ENCODE results near the gene ADRA2B. TPM values are rescaled to one million over a fixed set of nuclear protein-coding genes. Genes with fewer than 3 reads are reported as not detected.

ADRA2B gene
- total RNA-seq, 1 experiment from 2014 or later, result 0.47 TPM

- TF ChIP-seq, protein P1, sequence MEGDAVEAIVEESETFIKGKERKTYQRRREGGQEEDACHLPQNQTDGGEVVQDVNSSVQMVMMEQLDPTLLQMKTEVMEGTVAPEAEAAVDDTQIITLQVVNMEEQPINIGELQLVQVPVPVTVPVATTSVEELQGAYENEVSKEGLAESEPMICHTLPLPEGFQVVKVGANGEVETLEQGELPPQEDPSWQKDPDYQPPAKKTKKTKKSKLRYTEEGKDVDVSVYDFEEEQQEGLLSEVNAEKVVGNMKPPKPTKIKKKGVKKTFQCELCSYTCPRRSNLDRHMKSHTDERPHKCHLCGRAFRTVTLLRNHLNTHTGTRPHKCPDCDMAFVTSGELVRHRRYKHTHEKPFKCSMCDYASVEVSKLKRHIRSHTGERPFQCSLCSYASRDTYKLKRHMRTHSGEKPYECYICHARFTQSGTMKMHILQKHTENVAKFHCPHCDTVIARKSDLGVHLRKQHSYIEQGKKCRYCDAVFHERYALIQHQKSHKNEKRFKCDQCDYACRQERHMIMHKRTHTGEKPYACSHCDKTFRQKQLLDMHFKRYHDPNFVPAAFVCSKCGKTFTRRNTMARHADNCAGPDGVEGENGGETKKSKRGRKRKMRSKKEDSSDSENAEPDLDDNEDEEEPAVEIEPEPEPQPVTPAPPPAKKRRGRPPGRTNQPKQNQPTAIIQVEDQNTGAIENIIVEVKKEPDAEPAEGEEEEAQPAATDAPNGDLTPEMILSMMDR (IDR thresholded peaks at IDR 0.05 in 2 of 3, conservative IDR thresholded peaks at IDR 0.05 in 1 of 3; ENCODE audit: borderline replicate concordance in 1 of 3, insufficient read depth in 1 of 3, low read depth in 2 of 3, low read length in 2 of 3), result no peak
These were observed 8.7 kb downstream of the ADRA2B start (continued) for GRCh38 chr2:96107708-96108065.

DNA sequence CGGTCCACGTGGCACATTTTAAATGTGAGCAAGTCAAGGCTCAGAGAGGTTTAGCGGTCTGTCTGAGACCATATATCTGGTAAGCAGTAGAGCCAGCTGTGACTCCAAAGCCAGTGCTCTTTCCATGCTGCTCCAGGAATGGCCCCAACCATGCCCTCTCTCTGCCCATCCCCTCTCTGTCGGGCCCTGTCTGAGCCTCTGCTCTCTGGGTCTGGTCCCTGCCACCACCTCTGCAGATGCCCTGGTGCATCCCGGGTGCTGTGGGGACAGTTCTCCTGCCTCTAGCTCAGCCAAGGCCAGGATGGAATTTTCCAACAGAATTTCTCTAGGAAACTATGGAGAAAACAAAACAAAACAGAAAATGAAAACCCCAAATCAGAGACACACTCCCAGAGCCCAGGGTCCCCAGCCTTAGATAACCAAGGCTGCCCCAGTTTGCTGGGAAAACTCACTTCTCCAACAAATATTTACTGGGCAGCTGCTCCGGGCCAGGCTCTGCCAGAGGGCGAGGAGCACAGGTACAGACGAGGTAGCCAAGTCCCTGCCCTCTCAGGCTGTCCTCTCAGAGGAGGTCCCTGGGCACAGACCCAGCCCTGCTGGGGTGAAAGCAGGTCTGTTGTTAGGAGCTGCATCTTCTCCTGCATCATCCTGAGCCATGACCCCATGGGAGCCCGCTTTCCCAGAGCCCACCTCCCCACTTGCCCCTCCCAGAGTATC lies 9.2 kb downstream of the ADRA2B start:
- ChIA-PET POLR2A (no interaction called here), RAD21 (ENCODE audit: low non-redundant PET in 1 of 2, low total read pairs in 2 of 2, uncharacterized antibody in 2 of 2, unreplicated experiment in 2 of 2) (no interaction called here), CTCF (no interaction called here)
- H3K36me3 ChIP-seq (ENCODE audit: control insufficient read depth in 1 of 2, insufficient read depth in 2 of 2, low read length in 2 of 2), result no peaks in the 10 kb centered on the region
- H3K9ac ChIP-seq (ENCODE audit: low read length), result no peak overlapping the region
- no peak overlapping the region for H3K4me2 ChIP-seq (ENCODE audit: low read length)
- TF ChIP-seq YY1 (IDR thresholded peaks at IDR 0.05; ENCODE audit: extremely low read depth, insufficient replicate concordance, low read depth, low read length), result no peak
- no peak for TF ChIP-seq CEBPB (IDR thresholded peaks at IDR 0.05; ENCODE audit: low read depth)
- no peak for TF ChIP-seq ZFX (IDR thresholded peaks at IDR 0.05)
- no peak for TF ChIP-seq SIN3A (IDR thresholded peaks at IDR 0.05; ENCODE audit: low read depth)
- no peak for TF ChIP-seq FOSL1 (IDR thresholded peaks at IDR 0.05; ENCODE audit: low read depth)
- TF ChIP-seq, protein P2, sequence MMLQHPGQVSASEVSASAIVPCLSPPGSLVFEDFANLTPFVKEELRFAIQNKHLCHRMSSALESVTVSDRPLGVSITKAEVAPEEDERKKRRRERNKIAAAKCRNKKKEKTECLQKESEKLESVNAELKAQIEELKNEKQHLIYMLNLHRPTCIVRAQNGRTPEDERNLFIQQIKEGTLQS (IDR thresholded peaks at IDR 0.05), result no peak
- no peak for TF ChIP-seq POLR2AphosphoS5 (IDR thresholded peaks at IDR 0.05; ENCODE audit: low read depth, low read length)
- TF ChIP-seq RAD21 (IDR thresholded peaks at IDR 0.05; ENCODE audit: low read depth), result no peak
- TF ChIP-seq JUND (IDR thresholded peaks at IDR 0.05), result no peak
- no peak for TF ChIP-seq POLR2A (IDR thresholded peaks at IDR 0.05; ENCODE audit: borderline replicate concordance, extremely low read depth, insufficient read depth, insufficient read length)
- no peaks in the 10 kb centered on the region for H3K4me1 ChIP-seq (ENCODE audit: control insufficient read depth in 1 of 2, insufficient read depth in 2 of 2, low read length in 2 of 2)
- H3K9me3 ChIP-seq (ENCODE audit: control insufficient read depth in 1 of 2, insufficient read depth in 1 of 2, low read depth in 1 of 2, low read length in 2 of 2), result peaks cover 11 to 14% of the 10 kb centered on the region in 2 experiments; a peak in 2 of 4 replicates
- no peak overlapping the region for H2AFZ ChIP-seq (ENCODE audit: low read depth, low read length, poor library complexity, severe bottlenecking)
- intact Hi-C loops (cut with micrococcal nuclease), result no loop called here
- no peak for ATAC-seq
- H3K4me3 ChIP-seq (replicated peaks in 1 of 2; ENCODE audit: low read depth in 1 of 2, low read length in 2 of 2), result no peak overlapping the region
- H3K9me2 ChIP-seq (ENCODE audit: insufficient read depth), result no peaks in the 10 kb centered on the region
- no TSS peak for BruUV-seq (replicated peaks)
- no peaks in the 10 kb centered on the region for H3K79me2 ChIP-seq (ENCODE audit: insufficient read depth, low read length)
- no peak for DNase-seq (ENCODE audit: low read depth, low spot score)
- H3K27me3 ChIP-seq (ENCODE audit: insufficient read depth, low read length), result no peaks in the 10 kb centered on the region
- H4K20me1 ChIP-seq (ENCODE audit: insufficient read depth), result no peaks in the 10 kb centered on the region
- H3K27ac ChIP-seq (ENCODE audit: low read depth, low read length), result no peak overlapping the region

Data from HCT116 (cell line).